Caco-2 (cell line): ENCODE measurements around the gene WWTR1. TPM values are rescaled to one million over a fixed set of nuclear protein-coding genes. Genes with fewer than 3 reads are reported as not detected.

Experiments
- BruUV-seq: library from RNA; stranded (reverse); fragments of 400-500 nt; replicated peaks from 2 replicates; lab custom pipeline; 2021; lab: Mats Ljungman, UMichigan
- CTCF ChIA-PET: fragments of 300-600 bp; sonication (Branson Sonifier 250); formaldehyde crosslinking; loops from one replicate; lab custom pipeline; 2022; ENCODE audit warnings: antibody characterized with exemption; lab: Charles Lee
- POLR2A ChIA-PET: fragments of 300-600 bp; sonication (Branson Sonifier 250); formaldehyde crosslinking; loops from one replicate; lab custom pipeline; 2022; ENCODE audit warnings: antibody characterized with exemption; lab: Charles Lee
- DNase-seq, 2 experiments: peaks; one replicate each; pipeline versions ENCODE4 v3.0.0 to v3.0.0-alpha.2; 2020 to 2022
- H3K27me3 ChIP-seq: replicated peaks from 2 replicates; pipeline ENCODE4 v1.6.0; 2011; ENCODE audit warnings: low read length; ENCODE audit not compliant: control insufficient read depth, insufficient read depth
- H3K36me3 ChIP-seq: 2 replicates; pipeline ENCODE4 v1.5.1; 2011; ENCODE audit warnings: low read length; ENCODE audit not compliant: control insufficient read depth, insufficient read depth
- H3K4me1 ChIP-seq: fragments of 250-450 bp; sonication (Bioruptor Pico); 2 replicates; pipeline ENCODE4 v1.5.1; 2020; ENCODE audit warnings: mild to moderate bottlenecking
- H3K4me3 ChIP-seq: 2 replicates; pipeline ENCODE4 v1.5.1; 2011; ENCODE audit warnings: low read depth, mild to moderate bottlenecking, control low read depth, low read length
- H3K9me3 ChIP-seq: fragments of 250-450 bp; sonication (Bioruptor Pico); 2 replicates; pipeline ENCODE4 v1.5.1; 2020; ENCODE audit warnings: mild to moderate bottlenecking, moderate library complexity
- H3K27ac Mint-ChIP-seq: one replicate; pipeline ENCODE4 v1.8.0; 2022; ENCODE audit warnings: mixed read lengths; ENCODE audit not compliant: unreplicated experiment
- H3K27me3 Mint-ChIP-seq: one replicate; pipeline ENCODE4 v1.8.0; 2022; ENCODE audit warnings: mixed read lengths; ENCODE audit not compliant: insufficient read depth, unreplicated experiment
- H3K36me3 Mint-ChIP-seq: one replicate; pipeline ENCODE4 v1.8.0; 2022; ENCODE audit warnings: mild to moderate bottlenecking, mixed read lengths; ENCODE audit not compliant: insufficient read depth, unreplicated experiment
- H3K4me1 Mint-ChIP-seq: one replicate; pipeline ENCODE4 v1.8.0; 2022; ENCODE audit warnings: low read depth, mixed read lengths; ENCODE audit not compliant: unreplicated experiment
- H3K4me3 Mint-ChIP-seq: one replicate; pipeline ENCODE4 v1.8.0; 2022; ENCODE audit warnings: mild to moderate bottlenecking, moderate library complexity, mixed read lengths; ENCODE audit not compliant: unreplicated experiment
- H3K9me3 Mint-ChIP-seq: one replicate; pipeline ENCODE4 v1.8.0; 2022; ENCODE audit warnings: mixed read lengths; ENCODE audit not compliant: unreplicated experiment
- intact Hi-C: fragments of 100-400 bp; cut with micrococcal nuclease; formaldehyde crosslinking; loops from one replicate; pipeline ENCODE4 v1.10.0; 2022; ENCODE audit not compliant: unreplicated experiment
- total RNA-seq: library from RNA; stranded (reverse); gene quantifications from 2 replicates; pipeline ENCODE4 v1.2.3, GENCODE V29; 2022
- TF ChIP-seq, protein P1 (sequence below), 2 experiments: fragments of 200-600 bp in 1 of 2; IDR thresholded peaks; 1 replicate in 1 of 2; 2 replicates in 1 of 2; pipeline versions ENCODE4 v1.5.1 to v1.8.0; 2011 to 2022; ENCODE audit warnings: antibody characterized with exemption in 1 of 2, control low read depth in 1 of 2, inconsistent platforms in 1 of 2, low read depth in 1 of 2, low read length in 1 of 2, mild to moderate bottlenecking in 1 of 2, moderate library complexity in 1 of 2; ENCODE audit not compliant: insufficient read depth in 1 of 2, severe bottlenecking in 1 of 2, unreplicated experiment in 1 of 2

Gene WWTR1
- total RNA-seq, 1 experiment from 2014 or later, result 16.2 TPM

DNA sequence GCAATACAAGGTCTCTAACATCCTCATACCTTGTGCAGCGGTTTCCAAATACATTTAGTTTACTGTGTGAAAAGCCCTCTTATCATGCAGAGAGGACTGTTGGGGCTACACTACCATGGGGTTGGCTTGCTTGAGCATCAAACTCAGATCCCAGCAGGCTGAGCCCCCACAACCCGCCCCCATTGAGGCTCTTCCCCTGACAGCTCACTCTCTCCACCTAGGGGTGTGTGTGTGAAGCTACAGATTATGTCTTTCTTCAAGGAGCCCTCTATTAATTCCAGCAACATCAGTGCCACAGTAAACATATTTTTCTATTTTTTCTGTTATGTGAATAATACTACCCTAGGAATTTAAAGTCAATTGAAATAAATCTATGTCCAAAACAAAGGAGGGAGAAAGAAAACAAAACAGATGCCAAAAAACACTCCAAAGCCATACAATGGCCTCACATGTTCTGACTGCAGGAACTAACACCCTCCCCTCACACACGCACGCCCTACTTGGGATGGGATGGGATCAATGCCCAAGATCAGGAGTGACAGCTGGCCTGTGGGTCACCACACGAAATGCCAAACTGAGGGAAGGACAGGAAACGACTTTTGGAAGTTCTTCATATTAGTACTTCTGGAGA lies 168.7 kb downstream of the WWTR1 start:
- TF ChIP-seq, protein P1, sequence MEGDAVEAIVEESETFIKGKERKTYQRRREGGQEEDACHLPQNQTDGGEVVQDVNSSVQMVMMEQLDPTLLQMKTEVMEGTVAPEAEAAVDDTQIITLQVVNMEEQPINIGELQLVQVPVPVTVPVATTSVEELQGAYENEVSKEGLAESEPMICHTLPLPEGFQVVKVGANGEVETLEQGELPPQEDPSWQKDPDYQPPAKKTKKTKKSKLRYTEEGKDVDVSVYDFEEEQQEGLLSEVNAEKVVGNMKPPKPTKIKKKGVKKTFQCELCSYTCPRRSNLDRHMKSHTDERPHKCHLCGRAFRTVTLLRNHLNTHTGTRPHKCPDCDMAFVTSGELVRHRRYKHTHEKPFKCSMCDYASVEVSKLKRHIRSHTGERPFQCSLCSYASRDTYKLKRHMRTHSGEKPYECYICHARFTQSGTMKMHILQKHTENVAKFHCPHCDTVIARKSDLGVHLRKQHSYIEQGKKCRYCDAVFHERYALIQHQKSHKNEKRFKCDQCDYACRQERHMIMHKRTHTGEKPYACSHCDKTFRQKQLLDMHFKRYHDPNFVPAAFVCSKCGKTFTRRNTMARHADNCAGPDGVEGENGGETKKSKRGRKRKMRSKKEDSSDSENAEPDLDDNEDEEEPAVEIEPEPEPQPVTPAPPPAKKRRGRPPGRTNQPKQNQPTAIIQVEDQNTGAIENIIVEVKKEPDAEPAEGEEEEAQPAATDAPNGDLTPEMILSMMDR (IDR thresholded peaks at IDR 0.05; ENCODE audit: insufficient read depth in 1 of 2, low read depth in 1 of 2, low read length in 1 of 2, severe bottlenecking in 1 of 2, unreplicated experiment in 1 of 2), result peak; percentile 38 to 57
- ChIA-PET CTCF (interaction anchor here (0.6 to 1.9 kb wide), 7 partner anchors 13 to 369 kb away, joined by 3 to 5 read pairs (median 3); no protein-coding TSS in a partner anchor), POLR2A (interaction anchor here (0.5 kb wide), 1 partner anchor 104 kb away, joined by 3 read pairs; no protein-coding TSS in a partner anchor)
- H3K4me3 ChIP-seq, result no peak overlapping the region
- no peaks in the 10 kb centered on the region for H3K27me3 Mint-ChIP-seq
- no peaks in the 10 kb centered on the region for H3K4me1 ChIP-seq
- H3K36me3 ChIP-seq, result no peaks in the 10 kb centered on the region
- BruUV-seq, result no TSS peak
- intact Hi-C loops, result loop anchor here (1.0 to 10.0 kb wide), 2 partner anchors 137 to 534 kb away; no protein-coding TSS in a partner anchor
- peaks cover 5% of the 10 kb centered on the region; the same call in 1 of the 2 replicates for H3K9me3 ChIP-seq
- H3K4me3 Mint-ChIP-seq, result no peak overlapping the region
- no peaks in the 10 kb centered on the region for H3K36me3 Mint-ChIP-seq
- H3K4me1 Mint-ChIP-seq, result no peaks in the 10 kb centered on the region
- H3K27me3 ChIP-seq, result no peaks in the 10 kb centered on the region
- peak in 1 of 2 experiments; percentile 29 for DNase-seq
- peaks cover 9% of the 10 kb centered on the region for H3K9me3 Mint-ChIP-seq
- no peak overlapping the region for H3K27ac Mint-ChIP-seq

DNA sequence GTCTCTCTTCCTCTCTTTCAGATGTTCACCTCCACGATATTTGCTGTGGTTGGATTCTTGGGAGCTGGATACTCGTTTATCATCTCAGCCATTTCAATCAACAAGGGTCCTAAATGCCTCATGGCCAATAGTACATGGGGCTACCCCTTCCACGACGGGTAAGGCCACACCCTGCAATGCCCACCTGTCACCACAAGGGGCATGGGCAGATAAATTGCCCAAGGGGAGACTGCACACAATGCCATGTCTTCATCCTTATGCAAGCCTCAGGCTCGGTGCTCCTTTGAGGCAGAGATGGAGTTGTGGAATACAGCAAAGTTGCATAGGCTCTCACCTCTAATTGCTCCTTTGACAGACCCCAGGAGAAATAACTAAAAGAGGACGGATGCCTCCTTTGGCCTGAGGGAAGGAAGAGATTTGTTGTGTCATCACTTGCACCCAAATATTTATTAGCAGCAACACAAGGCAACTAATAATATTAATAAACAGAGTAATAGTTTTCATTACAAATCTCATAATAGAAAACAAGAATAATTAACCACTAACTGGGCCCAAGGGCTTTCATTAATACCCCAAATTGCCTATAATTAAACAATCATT lies 170.1 kb downstream of the WWTR1 start:
- no peaks in the 10 kb centered on the region for H3K9me3 ChIP-seq
- H3K27me3 Mint-ChIP-seq, result no peaks in the 10 kb centered on the region
- H3K9me3 Mint-ChIP-seq, result peaks cover 9% of the 10 kb centered on the region
- no peaks in the 10 kb centered on the region for H3K27me3 ChIP-seq
- DNase-seq, result peak in 1 of 2 experiments; percentile 47
- no peaks in the 10 kb centered on the region for H3K36me3 ChIP-seq
- no peaks in the 10 kb centered on the region for H3K4me1 ChIP-seq
- no TSS peak for BruUV-seq
- H3K4me3 Mint-ChIP-seq, result no peak overlapping the region
- intact Hi-C loops, result loop anchor here (10.0 kb wide), 1 partner anchor 533 kb away; no protein-coding TSS in a partner anchor
- TF ChIP-seq, protein P1 (IDR thresholded peaks at IDR 0.05; ENCODE audit: insufficient read depth in 1 of 2, low read depth in 1 of 2, low read length in 1 of 2, severe bottlenecking in 1 of 2, unreplicated experiment in 1 of 2), result peak; percentile 16 to 25
- H3K4me1 Mint-ChIP-seq, result no peaks in the 10 kb centered on the region
- H3K4me3 ChIP-seq, result no peak overlapping the region
- ChIA-PET POLR2A (no interaction called here), CTCF (no interaction called here)
- H3K36me3 Mint-ChIP-seq, result no peaks in the 10 kb centered on the region
- H3K27ac Mint-ChIP-seq, result no peak overlapping the region

DNA sequence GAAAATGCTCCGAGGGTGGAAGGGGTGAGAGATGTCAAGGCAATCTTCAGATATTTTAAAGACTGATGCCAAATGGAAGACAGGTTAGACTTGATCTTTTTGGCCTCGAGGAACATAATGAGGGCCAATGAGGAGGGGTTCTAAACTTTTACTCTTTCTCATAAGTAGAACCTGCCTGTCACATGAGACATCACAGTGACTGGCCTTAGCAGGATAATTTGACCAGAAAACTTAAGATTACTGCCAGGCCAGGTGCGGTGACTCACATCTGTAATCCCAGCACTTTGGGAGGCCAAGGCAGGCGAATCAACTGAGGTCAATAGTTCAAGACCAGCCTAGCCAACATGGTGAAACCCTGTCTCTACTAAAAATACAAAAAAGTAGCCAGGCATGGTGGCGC lies 171.1 kb downstream of the WWTR1 start:
- Mint-ChIP-seq H3K9me3 (peaks cover 9% of the 10 kb centered on the region), H3K36me3 (no peaks in the 10 kb centered on the region), H3K4me3 (no peak overlapping the region), H3K27ac (no peak overlapping the region), H3K4me1 (no peaks in the 10 kb centered on the region), H3K27me3 (no peaks in the 10 kb centered on the region)
- H3K4me3 ChIP-seq, result no peak overlapping the region
- intact Hi-C loops, result loop anchor here (10.0 kb wide), 1 partner anchor 532 kb away; no protein-coding TSS in a partner anchor
- no TSS peak for BruUV-seq
- no peaks in the 10 kb centered on the region for H3K36me3 ChIP-seq
- TF ChIP-seq, protein P1 (IDR thresholded peaks at IDR 0.05; ENCODE audit: insufficient read depth in 1 of 2, low read depth in 1 of 2, low read length in 1 of 2, severe bottlenecking in 1 of 2, unreplicated experiment in 1 of 2), result no peak
- no peaks in the 10 kb centered on the region for H3K27me3 ChIP-seq
- CTCF ChIA-PET, result no interaction called here
- H3K9me3 ChIP-seq, result no peaks in the 10 kb centered on the region
- no peak for DNase-seq
- POLR2A ChIA-PET, result no interaction called here
- H3K4me1 ChIP-seq, result no peaks in the 10 kb centered on the region
